OCI-LY1 (cell line): ENCODE results near the gene CBFA2T3.

Source experiments
- EZH2 ChIP-seq: fragments of 200-600 bp; sonication (generic), shearing (Covaris generic); IDR thresholded peaks from 2 replicates; pipeline ENCODE4 v1.8.0; 2017; ENCODE audit warnings: borderline replicate concordance, mixed run types, mild to moderate bottlenecking, antibody characterized with exemption, low read length, moderate library complexity, mixed read lengths
- TF ChIP-seq, protein P1 (sequence below): fragments of 200-600 bp; sonication (generic), shearing (Covaris generic); IDR thresholded peaks from 2 replicates; pipeline ENCODE4 v1.5.1; 2017; ENCODE audit warnings: mild to moderate bottlenecking, antibody characterized with exemption, low read length, moderate library complexity, mixed read lengths

- TF ChIP-seq, protein P1, sequence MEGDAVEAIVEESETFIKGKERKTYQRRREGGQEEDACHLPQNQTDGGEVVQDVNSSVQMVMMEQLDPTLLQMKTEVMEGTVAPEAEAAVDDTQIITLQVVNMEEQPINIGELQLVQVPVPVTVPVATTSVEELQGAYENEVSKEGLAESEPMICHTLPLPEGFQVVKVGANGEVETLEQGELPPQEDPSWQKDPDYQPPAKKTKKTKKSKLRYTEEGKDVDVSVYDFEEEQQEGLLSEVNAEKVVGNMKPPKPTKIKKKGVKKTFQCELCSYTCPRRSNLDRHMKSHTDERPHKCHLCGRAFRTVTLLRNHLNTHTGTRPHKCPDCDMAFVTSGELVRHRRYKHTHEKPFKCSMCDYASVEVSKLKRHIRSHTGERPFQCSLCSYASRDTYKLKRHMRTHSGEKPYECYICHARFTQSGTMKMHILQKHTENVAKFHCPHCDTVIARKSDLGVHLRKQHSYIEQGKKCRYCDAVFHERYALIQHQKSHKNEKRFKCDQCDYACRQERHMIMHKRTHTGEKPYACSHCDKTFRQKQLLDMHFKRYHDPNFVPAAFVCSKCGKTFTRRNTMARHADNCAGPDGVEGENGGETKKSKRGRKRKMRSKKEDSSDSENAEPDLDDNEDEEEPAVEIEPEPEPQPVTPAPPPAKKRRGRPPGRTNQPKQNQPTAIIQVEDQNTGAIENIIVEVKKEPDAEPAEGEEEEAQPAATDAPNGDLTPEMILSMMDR: no peak
- no peak for TF ChIP-seq EZH2
Observed at GRCh38 chr16:88940862-88941817, 35.9 kb downstream of the CBFA2T3 start.
